ENCODE data around the gene ZNF668.
"Not testable (repeated sequence)": the region's sequence is repeated elsewhere in the genome, so short reads cannot be mapped to it uniquely, and the experiment has no call there.

ZNF668 gene

GRCh38 chr16:31100876-31101641, 27.0 kb upstream of the ZNF668 start:
- DNase-seq: not testable (repeated sequence)

- DNase-seq: no peak
Observed at GRCh38 chr16:31099860-31100638, 26.0 kb upstream of the ZNF668 start.

- peak; percentile 88 for DNase-seq
Observed at GRCh38 chr16:31094424-31095120, 20.5 kb upstream of the ZNF668 start, which contains the start of gene VKORC1. Gene VKORC1 (minus strand): TSS chr16:31094797. CDS start chr16:31094729, 68 bp downstream.

GRCh38 chr16:31094088-31094423, 20.0 kb upstream of the ZNF668 start:
- DNase-seq: no peak

DNA sequence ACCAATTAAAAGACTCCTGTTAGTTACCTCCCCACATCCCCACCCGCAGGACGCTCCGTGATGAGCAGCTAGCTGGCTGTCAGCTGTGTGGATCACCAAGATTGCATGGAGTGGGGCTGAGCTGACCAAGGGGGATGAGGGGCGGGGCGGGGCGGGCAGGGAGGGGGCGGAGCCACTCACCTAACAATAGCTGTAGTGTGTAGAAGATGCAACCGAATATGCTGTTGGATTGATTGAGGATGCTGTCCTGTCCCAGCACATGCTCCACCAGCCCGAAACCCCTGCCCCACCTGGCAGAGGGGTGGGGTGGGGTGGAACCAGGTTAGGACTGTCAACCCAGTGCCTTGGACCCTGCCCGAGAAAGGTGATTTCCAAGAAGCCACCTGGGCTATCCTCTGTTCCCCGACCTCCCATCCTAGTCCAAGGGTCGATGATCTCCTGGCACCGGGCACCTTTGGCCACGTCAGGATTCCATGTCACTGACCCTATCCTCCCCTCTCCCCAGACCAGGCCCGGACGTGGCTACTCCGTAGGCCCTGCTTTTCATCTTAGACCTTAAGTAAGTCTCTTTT, 19.2 kb upstream of the ZNF668 start:
- DNase-seq: peak; percentile 33

DNA sequence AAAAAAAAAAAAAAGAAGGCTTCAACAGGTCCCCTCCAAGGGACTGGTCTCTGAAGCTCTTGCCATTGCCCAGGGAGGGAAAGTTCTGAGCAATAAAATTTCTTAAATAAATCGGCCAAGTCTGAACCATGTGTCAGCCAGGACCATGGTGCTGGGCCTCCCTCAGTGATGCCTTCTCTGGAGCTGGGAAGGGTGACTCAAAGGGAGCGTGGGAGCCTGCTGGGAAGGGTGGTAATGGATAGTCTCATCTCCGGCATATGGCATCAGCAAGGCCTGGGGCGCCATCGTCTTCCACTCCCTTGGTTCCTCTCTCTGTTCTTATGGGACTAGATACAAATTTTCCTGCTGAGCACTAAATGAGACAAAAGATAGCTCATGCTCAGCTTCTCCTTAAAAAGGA, 18.3 kb upstream of the ZNF668 start:
- no peak for DNase-seq

GRCh38 chr16:31090540-31090939, 16.5 kb upstream of the ZNF668 start:
- DNase-seq: no peak

GRCh38 chr16:31089199-31089598, 15.2 kb upstream of the ZNF668 start:
- DNase-seq: no peak

GRCh38 chr16:31088459-31089183, 14.6 kb upstream of the ZNF668 start, which contains the start of gene PRSS53:
Gene PRSS53 (minus strand): TSS chr16:31088943. CDS start chr16:31088809, 134 bp downstream.
- DNase-seq: no peak

GRCh38 chr16:31087971-31088370, 13.9 kb upstream of the ZNF668 start:
- no peak for DNase-seq

DNA sequence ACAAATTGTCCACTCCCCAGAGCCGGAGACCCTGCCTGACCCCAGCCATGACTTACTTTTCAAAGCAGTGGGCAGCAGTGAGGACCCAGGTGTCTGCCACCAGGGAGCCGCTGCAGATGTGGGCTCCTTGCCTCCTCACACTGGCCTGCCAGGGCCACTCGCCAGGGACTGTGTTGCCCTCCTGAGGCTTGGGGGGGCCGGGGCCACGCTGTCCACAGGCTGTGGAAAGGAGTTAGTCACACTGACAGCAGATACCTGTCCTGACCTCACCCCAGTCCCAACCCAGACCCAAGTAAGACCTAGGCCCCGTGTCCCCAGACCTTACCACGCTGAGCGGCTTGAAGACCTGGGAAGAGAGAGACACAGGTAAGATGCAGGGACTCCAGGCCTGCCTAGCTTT, 13.4 kb upstream of the ZNF668 start:
- DNase-seq: no peak

- no peak for DNase-seq
Observed at GRCh38 chr16:31086629-31086906, 12.5 kb upstream of the ZNF668 start.

GRCh38 chr16:31085873-31086628, 12.0 kb upstream of the ZNF668 start:
- no peak for DNase-seq

DNA sequence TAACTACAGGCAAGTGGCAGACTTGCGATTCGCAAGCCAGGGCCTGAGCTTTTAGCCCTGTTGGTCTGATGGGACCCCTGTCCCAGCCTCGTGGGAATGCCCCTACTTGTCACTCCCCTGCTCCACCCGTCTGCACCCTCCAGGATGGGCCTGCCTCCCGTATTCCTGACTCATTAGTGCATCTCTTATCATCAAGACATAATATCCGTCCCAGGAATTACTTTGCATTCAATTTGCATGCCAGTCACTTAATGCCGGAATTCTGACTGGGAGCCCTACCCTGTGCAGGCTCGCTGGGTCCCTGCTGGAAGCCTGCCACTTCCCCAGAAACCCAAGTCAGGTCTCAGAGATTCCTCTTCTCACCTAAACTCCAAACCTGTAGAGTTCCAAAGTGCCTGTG, 11.4 kb upstream of the ZNF668 start:
- no peak for DNase-seq

- no peak for DNase-seq
Observed at GRCh38 chr16:31084584-31085302, 10.7 kb upstream of the ZNF668 start.

GRCh38 chr16:31083981-31084380, 9.9 kb upstream of the ZNF668 start:
- DNase-seq: no peak

- no peak for DNase-seq
Observed at GRCh38 chr16:31083556-31083955, 9.5 kb upstream of the ZNF668 start.

DNA sequence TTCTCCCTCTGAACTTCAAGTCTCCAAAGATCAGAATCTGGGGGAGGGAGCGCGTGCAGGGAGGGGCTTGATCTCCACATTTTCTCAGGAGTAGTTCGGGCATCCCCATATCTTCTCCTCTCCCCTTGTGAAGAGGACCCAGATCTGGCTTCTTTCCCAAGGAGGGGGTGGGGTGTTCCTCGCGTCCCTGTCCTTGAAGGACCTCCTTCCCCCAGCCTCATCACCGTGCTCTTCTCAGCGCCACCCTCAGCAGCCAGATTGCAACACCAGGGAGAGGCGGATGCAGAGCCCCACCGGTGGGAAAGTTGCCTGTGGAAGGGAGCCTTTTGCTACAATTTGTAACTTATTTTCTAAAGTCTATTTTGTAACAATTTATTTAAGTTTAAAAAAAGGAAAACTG, 9.0 kb upstream of the ZNF668 start:
- no peak for DNase-seq

DNA sequence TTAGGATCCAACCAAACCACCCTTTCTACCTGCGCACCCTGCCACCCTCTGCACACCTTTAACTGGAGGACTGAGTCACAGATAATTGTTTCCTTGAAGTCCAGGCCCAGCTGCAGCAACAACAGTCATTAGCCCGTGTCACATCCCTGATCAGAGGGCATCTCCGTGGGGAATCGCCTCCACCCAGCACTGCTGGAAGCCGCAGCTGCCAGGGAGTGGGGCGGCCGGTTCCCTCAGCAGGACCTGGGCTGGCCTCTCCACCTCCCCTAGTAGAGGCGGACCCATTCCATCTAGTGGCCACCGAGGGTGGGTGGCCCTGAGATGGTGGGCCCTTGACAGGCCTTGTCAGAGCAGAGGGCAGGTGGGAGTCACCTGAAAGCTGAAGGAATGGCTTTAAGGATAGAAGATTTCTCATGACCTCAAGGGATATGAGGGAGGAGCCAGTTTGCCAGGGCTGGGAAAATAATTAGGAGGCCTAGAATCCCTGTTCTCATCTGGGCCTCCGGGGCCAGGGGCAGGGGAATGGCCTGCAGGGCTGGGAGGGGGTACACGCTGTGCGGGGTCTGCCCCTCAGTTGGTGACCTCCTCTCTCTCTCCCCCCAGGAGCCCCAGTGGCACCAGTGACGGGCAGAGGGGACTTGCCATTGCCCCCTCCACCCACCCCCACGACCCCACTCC, 8.5 kb upstream of the ZNF668 start:
- DNase-seq: no peak

DNA sequence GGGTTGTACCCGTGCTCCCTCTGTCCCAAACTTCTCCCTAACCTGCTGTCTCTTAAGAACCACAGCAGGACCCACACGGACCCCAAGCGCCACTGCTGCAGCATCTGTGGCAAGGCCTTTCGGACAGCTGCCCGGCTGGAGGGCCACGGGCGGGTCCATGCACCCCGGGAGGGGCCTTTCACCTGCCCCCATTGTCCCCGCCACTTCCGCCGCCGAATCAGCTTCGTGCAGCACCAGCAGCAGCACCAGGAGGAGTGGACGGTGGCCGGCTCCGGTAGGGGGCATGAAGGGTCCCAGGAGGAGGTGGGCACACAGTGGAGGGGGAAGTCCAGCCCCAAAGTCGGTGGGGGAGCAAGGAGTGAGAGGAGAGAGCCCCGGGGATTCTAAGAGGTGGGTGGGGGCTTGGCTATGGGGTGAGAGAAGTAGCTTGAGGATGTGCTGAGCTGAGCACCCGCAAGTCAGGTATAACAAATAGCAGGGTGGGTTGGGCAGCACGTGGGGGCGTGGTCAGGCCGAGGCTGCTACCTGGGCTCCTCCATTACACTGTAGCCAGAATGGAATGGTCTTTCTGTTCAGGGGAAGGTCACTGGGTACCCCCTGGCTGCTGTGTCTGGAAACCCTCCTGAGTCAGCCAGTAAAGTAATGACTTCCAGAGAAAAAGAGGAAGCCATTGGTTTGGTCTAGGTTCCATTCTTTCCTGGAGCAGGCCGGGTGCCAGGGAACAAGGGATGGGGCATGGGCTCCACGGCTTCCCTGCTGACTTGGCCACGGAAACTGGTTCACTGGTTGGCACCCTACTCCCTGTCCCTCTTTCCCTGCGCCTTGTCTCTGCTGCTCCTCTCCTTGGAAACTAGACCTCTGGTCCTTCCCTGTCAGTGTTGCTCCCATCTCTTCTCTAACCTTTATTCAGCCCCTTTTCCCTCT, 7.7 kb upstream of the ZNF668 start:
- DNase-seq: no peak

All from NCI-H748 treated with DMSO at 0.1 percent for 48 hours (cell line).